SU-DHL-6 (cell line): ENCODE data around the gene TGFB2.

ENCODE experiments used
- H2AFZ ChIP-seq: fragments of 200-600 bp; sonication (generic); 2 replicates; pipeline ENCODE4 v1.6.1; 2014; ENCODE audit warnings: low read depth, mild to moderate bottlenecking, moderate library complexity, mixed read lengths, antibody characterized with exemption, low read length; ENCODE audit not compliant: severe bottlenecking
- H3F3A ChIP-seq: fragments of 200-600 bp; shearing (Covaris generic); 2 replicates; pipeline ENCODE4 v1.6.0; 2016; ENCODE audit warnings: antibody characterized with exemption, mild to moderate bottlenecking; ENCODE audit not compliant: insufficient read depth
- H3K27ac ChIP-seq: fragments of 200-600 bp; sonication (generic); 2 replicates; pipeline ENCODE4 v1.5.1; 2016; ENCODE audit warnings: low read depth, mild to moderate bottlenecking, low read length, moderate library complexity, mixed read lengths
- H3K27me3 ChIP-seq: fragments of 200-600 bp; sonication (generic), shearing (Covaris generic); 2 replicates; pipeline ENCODE4 v1.6.0; 2014; ENCODE audit warnings: mild to moderate bottlenecking, low read length
- H3K36me3 ChIP-seq: fragments of 200-600 bp; sonication (generic); 2 replicates; pipeline ENCODE4 v1.6.1; 2014; ENCODE audit warnings: mild to moderate bottlenecking, low read length, mixed read lengths
- H3K4me2 ChIP-seq: fragments of 300-600, 200-600 bp; shearing (Covaris generic), sonication (generic); 2 replicates; pipeline ENCODE4 v1.6.0; 2014; ENCODE audit warnings: low read length, low read depth, mild to moderate bottlenecking; ENCODE audit not compliant: poor library complexity, severe bottlenecking
- H3K4me3 ChIP-seq: fragments of 200-600 bp; sonication (generic); 2 replicates; pipeline ENCODE4 v1.5.1; 2014; ENCODE audit warnings: antibody characterized with exemption, low read length, mild to moderate bottlenecking, mixed read lengths; ENCODE audit not compliant: insufficient read depth, poor library complexity, severe bottlenecking
- H3K79me2 ChIP-seq: fragments of 200-600 bp; sonication (generic); 2 replicates; pipeline ENCODE4 v1.6.1; 2014; ENCODE audit warnings: mild to moderate bottlenecking, low read length, moderate library complexity; ENCODE audit not compliant: insufficient read depth
- H3K9ac ChIP-seq: fragments of 200-600 bp; sonication (generic); 2 replicates; pipeline ENCODE4 v1.7.0; 2014; ENCODE audit warnings: mild to moderate bottlenecking, low read length
- H3K9me2 ChIP-seq: fragments of 200-600 bp; sonication (generic); replicated peaks from 2 replicates; pipeline ENCODE4 v1.6.1; 2014; ENCODE audit warnings: low read length; ENCODE audit not compliant: insufficient read depth
- H3K9me3 ChIP-seq: fragments of 200-600 bp; sonication (generic); 2 replicates; pipeline ENCODE4 v1.6.1; 2014; ENCODE audit warnings: low read length, mixed read lengths; ENCODE audit not compliant: insufficient read depth
- H4K20me1 ChIP-seq: fragments of 200-600 bp; sonication (generic); 2 replicates; pipeline ENCODE4 v1.6.1; 2014; ENCODE audit warnings: low read depth, mild to moderate bottlenecking, antibody characterized with exemption, low read length, moderate library complexity, mixed read lengths
- EZH2phosphoT487 ChIP-seq: fragments of 200-600 bp; sonication (generic), shearing (Covaris generic); conservative IDR thresholded peaks from 2 replicates; pipeline ENCODE4 v1.6.1; 2018; ENCODE audit warnings: mild to moderate bottlenecking, antibody characterized with exemption, low read length, moderate library complexity, mixed read lengths
- TF ChIP-seq, protein P1 (sequence below): fragments of 200-600 bp; sonication (generic); IDR thresholded peaks from one replicate; pipeline ENCODE4 v1.5.1; 2017; ENCODE audit warnings: antibody characterized with exemption, mild to moderate bottlenecking, low read length, moderate library complexity; ENCODE audit not compliant: insufficient read depth, poor library complexity, severe bottlenecking

Gene TGFB2

DNA sequence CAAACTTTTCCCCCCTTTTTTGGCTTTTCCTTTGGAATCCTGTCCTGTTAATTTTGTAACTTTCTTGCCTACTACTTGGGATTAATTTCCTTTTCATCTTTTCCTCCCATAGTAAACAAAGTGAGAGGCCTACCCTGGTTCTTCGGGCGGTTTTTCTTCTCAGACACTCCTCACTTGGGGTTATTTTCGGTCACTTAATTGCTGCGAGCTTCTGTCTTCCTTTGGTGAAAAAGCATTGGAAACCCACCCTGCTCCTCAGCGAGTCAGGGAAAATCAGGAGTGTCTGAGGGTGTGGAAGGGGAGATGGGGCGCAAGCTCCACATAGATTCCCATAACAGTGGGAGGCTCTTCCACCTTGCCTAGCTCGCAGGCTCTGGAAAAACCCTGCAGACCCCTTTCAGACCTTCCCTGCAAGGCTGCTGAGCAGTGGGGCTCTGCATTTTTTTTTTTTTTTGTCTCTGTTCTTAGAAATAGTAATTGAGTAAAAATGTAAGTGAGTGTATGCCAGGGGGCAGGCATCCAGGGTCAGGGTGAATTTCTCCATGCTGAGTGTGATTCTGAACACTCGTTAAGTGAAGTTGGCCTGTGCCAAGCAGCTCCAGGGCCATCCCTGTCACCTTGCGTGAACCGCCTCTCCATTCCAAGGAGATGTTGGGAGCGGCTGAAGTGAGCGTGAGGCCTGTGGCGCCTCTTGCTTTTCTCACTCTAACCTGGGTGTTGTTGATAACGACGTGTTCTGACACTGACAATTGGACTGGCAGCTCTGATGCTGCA, 20.3 kb downstream of the TGFB2 start:
- H3K27me3 ChIP-seq: no peaks in the 10 kb centered on the region
- no peaks in the 10 kb centered on the region for H4K20me1 ChIP-seq
- no peak overlapping the region for H2AFZ ChIP-seq
- no peaks in the 10 kb centered on the region for H3K9me3 ChIP-seq
- no peak overlapping the region for H3K9ac ChIP-seq
- no peaks in the 10 kb centered on the region for H3K79me2 ChIP-seq
- H3K36me3 ChIP-seq: no peaks in the 10 kb centered on the region
- H3F3A ChIP-seq: no peaks in the 10 kb centered on the region
- no peak overlapping the region for H3K4me3 ChIP-seq
- no peak overlapping the region for H3K4me2 ChIP-seq
- no peaks in the 10 kb centered on the region for H3K9me2 ChIP-seq
- H3K27ac ChIP-seq: no peak overlapping the region
- no peak for TF ChIP-seq EZH2phosphoT487
- TF ChIP-seq, protein P1, sequence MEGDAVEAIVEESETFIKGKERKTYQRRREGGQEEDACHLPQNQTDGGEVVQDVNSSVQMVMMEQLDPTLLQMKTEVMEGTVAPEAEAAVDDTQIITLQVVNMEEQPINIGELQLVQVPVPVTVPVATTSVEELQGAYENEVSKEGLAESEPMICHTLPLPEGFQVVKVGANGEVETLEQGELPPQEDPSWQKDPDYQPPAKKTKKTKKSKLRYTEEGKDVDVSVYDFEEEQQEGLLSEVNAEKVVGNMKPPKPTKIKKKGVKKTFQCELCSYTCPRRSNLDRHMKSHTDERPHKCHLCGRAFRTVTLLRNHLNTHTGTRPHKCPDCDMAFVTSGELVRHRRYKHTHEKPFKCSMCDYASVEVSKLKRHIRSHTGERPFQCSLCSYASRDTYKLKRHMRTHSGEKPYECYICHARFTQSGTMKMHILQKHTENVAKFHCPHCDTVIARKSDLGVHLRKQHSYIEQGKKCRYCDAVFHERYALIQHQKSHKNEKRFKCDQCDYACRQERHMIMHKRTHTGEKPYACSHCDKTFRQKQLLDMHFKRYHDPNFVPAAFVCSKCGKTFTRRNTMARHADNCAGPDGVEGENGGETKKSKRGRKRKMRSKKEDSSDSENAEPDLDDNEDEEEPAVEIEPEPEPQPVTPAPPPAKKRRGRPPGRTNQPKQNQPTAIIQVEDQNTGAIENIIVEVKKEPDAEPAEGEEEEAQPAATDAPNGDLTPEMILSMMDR: no peak

DNA sequence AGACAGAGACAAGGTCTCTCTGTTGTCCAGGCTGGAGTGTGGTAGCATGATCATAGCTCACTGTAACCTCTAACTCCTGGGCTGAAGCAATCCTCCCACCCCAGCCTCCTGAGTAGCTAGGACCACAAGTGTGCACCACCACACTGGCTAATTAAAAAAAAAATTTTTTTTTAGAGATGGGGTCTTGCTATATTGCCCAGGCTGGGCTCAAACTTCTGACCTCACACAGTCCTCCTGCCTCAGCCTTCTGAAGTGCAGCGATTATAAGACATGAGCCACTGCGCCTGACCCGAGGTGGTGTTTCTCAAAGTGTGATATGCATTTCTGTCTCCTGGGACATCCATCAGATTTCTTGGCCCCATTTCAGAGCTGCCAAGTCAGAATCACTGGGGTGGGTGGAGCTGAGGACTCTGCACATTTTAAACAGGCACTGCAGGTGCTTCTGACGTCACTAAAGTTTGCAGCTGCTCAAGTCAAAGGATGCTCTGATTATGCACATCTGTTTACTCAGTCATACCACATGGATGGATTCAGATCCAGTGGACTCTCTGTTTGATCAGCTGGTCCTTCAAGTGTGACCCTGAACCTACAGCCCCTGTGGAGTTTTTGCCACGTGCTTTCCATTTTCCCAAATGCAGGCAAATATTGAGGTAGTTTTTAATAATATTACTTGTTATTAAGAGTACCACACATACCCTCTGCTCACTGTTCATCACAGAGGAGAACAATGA, 21.4 kb downstream of the TGFB2 start:
- no peak for TF ChIP-seq EZH2phosphoT487
- H3K9ac ChIP-seq: no peak overlapping the region
- H3K36me3 ChIP-seq: no peaks in the 10 kb centered on the region
- no peak overlapping the region for H2AFZ ChIP-seq
- H3K9me3 ChIP-seq: no peaks in the 10 kb centered on the region
- H4K20me1 ChIP-seq: no peaks in the 10 kb centered on the region
- no peaks in the 10 kb centered on the region for H3K79me2 ChIP-seq
- no peak overlapping the region for H3K27ac ChIP-seq
- H3K4me3 ChIP-seq: no peak overlapping the region
- H3K27me3 ChIP-seq: no peaks in the 10 kb centered on the region
- no peaks in the 10 kb centered on the region for H3F3A ChIP-seq
- no peaks in the 10 kb centered on the region for H3K9me2 ChIP-seq
- H3K4me2 ChIP-seq: no peak overlapping the region

DNA sequence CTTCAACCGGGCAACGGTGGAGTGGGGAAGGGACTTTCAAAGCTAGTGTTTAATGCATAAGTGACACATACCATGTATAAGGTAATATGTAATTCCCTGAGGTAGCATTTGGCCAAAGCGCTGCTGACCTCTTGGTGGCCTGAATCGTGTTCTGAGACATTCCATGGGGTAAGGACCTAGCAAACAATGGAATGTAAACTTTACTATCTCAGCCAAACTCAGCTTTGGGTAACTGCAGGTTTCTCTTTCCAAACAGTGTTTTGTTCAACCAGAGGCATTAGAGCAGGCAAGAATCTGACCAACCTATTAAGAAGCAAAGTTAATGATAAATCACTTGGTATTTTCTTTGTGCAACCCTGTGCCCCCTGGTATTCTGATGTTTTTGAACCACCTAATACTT, 22.0 kb downstream of the TGFB2 start:
- Histone ChIP-seq H3K79me2 (no peaks in the 10 kb centered on the region), H3K4me3 (no peak overlapping the region), H3K27ac (no peak overlapping the region), H3K9ac (no peak overlapping the region), H3K4me2 (no peak overlapping the region), H2AFZ (no peak overlapping the region), H3K27me3 (no peaks in the 10 kb centered on the region), H3F3A (no peaks in the 10 kb centered on the region), H4K20me1 (no peaks in the 10 kb centered on the region), H3K9me3 (no peaks in the 10 kb centered on the region), H3K9me2 (no peaks in the 10 kb centered on the region), H3K36me3 (no peaks in the 10 kb centered on the region)
- no peak for TF ChIP-seq EZH2phosphoT487
- TF ChIP-seq, protein P1: no peak

DNA sequence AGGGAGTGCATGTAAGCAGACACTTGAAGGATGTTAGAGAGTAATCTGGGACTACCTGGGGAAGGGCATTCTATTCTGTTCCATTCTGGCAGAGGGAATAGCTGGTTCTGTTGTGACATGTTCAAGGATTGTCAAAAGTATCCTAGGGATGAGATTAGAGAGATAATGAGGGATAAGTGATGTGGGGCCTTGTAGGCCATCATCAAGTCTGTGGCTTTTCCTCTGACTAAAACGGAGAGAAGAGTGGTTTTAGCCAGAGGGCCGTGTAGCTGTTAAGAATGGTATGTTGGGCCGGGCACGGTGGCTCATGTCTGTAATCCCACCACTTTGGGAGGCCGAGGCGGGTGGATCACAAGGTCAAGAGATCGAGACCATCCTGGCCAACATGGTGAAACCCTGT, 23.6 kb downstream of the TGFB2 start:
- no peak overlapping the region for H2AFZ ChIP-seq
- TF ChIP-seq EZH2phosphoT487: no peak
- TF ChIP-seq, protein P1: no peak
- H3K9me2 ChIP-seq: no peaks in the 10 kb centered on the region
- H3K79me2 ChIP-seq: no peaks in the 10 kb centered on the region
- no peaks in the 10 kb centered on the region for H3K36me3 ChIP-seq
- no peaks in the 10 kb centered on the region for H4K20me1 ChIP-seq
- H3K4me2 ChIP-seq: no peak overlapping the region
- H3K4me3 ChIP-seq: no peak overlapping the region
- H3K9ac ChIP-seq: no peak overlapping the region
- H3K9me3 ChIP-seq: no peaks in the 10 kb centered on the region
- no peak overlapping the region for H3K27ac ChIP-seq
- H3K27me3 ChIP-seq: no peaks in the 10 kb centered on the region
- H3F3A ChIP-seq: no peaks in the 10 kb centered on the region
